ENCODE data around the gene PPHLN1.

Gene PPHLN1

DNA sequence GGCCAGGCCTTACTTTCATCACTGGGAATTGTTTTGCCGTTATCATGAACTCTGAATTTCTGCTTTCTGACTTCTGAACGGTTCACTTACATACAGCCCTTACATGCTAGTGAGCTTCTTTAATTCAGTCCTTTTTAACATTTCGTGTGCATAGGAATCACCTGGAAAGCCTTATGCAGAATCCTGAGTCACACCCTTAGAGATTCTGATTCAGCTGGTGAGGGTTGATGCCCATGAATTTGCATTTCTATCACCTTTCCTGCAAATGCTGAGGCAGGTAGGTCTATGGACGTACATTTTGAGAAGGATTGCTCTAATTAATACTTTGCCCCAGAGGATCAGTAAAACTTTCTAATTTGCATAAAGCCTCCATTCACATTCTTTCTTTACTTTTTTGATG lies 44.0 kb downstream of the PPHLN1 start:
- in situ Hi-C loops (cut with HindIII; ENCODE audit: low sequenced_read_pairs), result no loop called here
- H3K4me3 ChIP-seq (ENCODE audit: low read depth, low read length), result no peak overlapping the region

DNA sequence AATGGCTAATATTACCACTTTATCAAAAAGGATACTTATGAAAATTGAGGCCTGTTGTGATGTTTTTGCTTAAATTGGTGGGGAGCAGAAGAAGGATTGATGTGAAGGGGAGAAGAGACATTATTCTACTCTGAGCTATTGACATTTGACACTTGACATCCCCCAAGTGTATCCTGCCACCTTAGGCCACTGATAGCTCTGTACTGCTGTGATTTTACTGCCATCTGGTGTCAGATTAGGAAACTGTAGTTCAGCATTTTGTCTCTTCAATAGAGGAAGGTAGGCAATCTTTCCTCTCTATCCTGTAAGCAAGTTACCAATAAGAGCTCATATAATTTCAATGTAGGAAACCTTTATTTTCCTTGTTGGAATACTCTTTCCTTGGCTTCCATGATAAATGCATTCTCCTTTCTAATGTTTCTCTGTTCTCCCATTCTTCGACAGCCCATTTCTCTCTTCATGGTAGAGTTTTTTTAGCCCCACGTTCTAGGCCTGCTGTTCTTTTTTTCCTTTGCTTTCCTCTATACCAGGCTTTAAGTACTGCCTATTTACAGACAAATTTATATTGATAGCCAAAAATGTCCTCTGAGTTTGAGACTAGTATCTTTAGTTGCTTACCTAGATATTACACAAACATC lies 46.3 kb downstream of the PPHLN1 start:
- in situ Hi-C loops (cut with HindIII; ENCODE audit: low sequenced_read_pairs), result no loop called here
- DNase-seq (ENCODE audit: low read depth, low spot score), result peak; percentile 28
- TF ChIP-seq, protein P1, sequence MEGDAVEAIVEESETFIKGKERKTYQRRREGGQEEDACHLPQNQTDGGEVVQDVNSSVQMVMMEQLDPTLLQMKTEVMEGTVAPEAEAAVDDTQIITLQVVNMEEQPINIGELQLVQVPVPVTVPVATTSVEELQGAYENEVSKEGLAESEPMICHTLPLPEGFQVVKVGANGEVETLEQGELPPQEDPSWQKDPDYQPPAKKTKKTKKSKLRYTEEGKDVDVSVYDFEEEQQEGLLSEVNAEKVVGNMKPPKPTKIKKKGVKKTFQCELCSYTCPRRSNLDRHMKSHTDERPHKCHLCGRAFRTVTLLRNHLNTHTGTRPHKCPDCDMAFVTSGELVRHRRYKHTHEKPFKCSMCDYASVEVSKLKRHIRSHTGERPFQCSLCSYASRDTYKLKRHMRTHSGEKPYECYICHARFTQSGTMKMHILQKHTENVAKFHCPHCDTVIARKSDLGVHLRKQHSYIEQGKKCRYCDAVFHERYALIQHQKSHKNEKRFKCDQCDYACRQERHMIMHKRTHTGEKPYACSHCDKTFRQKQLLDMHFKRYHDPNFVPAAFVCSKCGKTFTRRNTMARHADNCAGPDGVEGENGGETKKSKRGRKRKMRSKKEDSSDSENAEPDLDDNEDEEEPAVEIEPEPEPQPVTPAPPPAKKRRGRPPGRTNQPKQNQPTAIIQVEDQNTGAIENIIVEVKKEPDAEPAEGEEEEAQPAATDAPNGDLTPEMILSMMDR (IDR thresholded peaks at IDR 0.05; ENCODE audit: low read depth, low read length), result peak; percentile 71
- H3K4me3 ChIP-seq (ENCODE audit: low read depth, low read length), result no peak overlapping the region

More for the DNA sequence above, 44.0 kb downstream of the PPHLN1 start:
- no peak for DNase-seq (ENCODE audit: low read depth, low spot score)
- TF ChIP-seq, protein P1 (IDR thresholded peaks at IDR 0.05; ENCODE audit: low read depth, low read length), result no peak

DNA sequence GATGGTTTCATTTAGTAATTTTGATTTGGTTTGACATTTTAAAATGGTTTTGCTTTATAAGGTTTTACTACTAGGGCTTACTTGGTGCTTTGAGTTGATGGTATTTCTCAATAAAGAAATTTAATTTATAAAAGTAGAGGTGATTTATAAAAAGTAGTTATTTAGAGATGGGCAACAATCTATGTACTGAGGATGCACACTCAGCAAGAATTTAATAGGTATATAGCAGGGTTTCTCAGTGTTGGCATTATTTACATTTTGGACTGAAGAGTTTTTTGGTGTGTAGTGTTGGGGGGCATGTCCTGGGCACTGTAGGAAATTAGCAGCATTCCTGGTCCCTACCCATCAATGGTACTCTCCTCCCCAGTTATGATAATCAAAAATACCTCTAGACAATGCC lies 47.7 kb downstream of the PPHLN1 start:
- in situ Hi-C loops (cut with HindIII; ENCODE audit: low sequenced_read_pairs), result no loop called here
- no peak overlapping the region for H3K4me3 ChIP-seq (ENCODE audit: low read depth, low read length)
- DNase-seq (ENCODE audit: low read depth, low spot score), result no peak
- TF ChIP-seq, protein P1 (IDR thresholded peaks at IDR 0.05; ENCODE audit: low read depth, low read length), result no peak

DNA sequence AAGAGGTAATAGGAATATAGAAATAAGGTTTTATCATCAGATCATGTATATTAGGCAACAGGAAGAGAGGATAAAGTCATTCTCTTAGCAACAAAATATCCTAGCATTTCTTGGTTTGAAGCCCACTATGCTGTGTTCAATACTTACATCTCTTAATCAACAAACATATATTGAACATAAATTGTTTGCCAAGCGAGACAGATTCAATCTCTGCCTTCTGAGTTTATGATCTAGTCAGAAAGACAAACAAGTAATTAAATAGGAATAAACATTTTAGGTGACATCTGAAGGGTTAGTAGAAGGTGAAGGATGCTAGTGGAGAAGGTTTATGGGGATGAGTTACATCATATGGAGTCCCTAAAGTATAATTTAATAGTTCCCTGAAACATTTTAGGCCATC lies 54.8 kb downstream of the PPHLN1 start:
- TF ChIP-seq, protein P1 (IDR thresholded peaks at IDR 0.05; ENCODE audit: low read depth, low read length), result no peak
- in situ Hi-C loops (cut with HindIII; ENCODE audit: low sequenced_read_pairs), result no loop called here
- DNase-seq (ENCODE audit: low read depth, low spot score), result no peak
- H3K4me3 ChIP-seq (ENCODE audit: low read depth, low read length), result no peak overlapping the region

DNA sequence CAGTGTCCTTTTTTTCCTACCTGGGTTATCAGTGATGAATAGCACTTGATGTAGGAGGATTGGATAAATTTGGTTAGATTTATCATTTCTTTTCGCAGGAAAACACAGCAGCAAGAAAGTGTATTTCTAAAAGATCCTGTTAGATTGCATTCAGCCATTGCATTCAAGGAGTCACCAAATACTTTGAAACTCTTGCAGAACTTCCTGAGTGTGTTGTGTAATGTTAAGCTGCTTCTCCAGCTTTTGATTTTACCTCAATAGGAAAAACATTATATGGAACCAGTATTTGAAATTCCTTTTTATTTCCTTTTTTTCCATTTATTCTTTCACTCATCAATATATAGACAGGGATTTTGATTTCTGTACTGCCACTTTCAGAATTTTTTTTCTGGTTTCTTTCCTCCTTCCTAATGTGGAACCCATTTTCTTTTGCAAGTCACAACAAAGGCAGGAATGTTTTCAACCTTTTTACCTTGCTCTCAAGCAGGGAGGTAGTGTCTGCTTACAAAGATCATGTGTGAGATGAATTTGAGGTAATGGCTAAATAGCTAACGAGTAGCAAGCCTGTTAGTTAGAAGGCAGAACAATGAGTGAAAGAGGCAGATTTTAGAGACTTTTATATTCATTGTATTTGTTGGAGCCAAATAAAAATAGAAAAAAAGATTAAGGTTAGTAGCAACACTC lies 56.2 kb downstream of the PPHLN1 start:
- in situ Hi-C loops (cut with HindIII; ENCODE audit: low sequenced_read_pairs), result no loop called here

DNA sequence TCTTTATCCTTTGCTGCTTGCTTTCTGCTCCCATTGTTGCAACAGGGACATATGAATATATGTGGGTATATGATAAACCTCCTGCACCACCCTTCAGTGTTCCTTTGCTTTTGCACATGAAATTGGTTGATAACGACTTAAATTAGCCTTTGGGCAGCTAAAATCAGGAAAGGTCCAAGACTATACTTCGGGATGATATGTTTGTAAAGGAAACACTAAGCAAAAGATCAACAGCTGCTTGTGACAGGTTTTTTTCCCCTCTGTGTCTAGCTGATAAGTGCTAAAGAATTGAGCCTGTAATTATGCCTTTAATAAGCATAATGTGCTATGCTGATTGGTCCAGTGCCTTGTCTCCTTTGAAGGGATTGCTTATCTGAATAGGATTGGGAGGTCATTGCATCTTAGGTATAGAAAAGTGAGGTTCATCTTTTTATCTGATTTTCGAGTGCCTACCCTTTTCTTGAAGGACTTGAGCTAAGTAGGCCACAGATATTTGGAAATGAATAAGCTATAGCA lies 59.4 kb downstream of the PPHLN1 start:
- in situ Hi-C loops (cut with HindIII; ENCODE audit: low sequenced_read_pairs), result no loop called here
- no peak overlapping the region for H3K4me3 ChIP-seq (ENCODE audit: low read depth, low read length)
- DNase-seq (ENCODE audit: low read depth, low spot score), result no peak
- TF ChIP-seq, protein P1 (IDR thresholded peaks at IDR 0.05; ENCODE audit: low read depth, low read length), result no peak

More for the DNA sequence above, 56.2 kb downstream of the PPHLN1 start:
- TF ChIP-seq, protein P1 (IDR thresholded peaks at IDR 0.05; ENCODE audit: low read depth, low read length), result no peak
- DNase-seq (ENCODE audit: low read depth, low spot score), result no peak
- no peak overlapping the region for H3K4me3 ChIP-seq (ENCODE audit: low read depth, low read length)

Data from astrocyte of the spinal cord (primary cell).